ENCODE measurements around the gene ZNHIT1.

Gene ZNHIT1

DNA sequence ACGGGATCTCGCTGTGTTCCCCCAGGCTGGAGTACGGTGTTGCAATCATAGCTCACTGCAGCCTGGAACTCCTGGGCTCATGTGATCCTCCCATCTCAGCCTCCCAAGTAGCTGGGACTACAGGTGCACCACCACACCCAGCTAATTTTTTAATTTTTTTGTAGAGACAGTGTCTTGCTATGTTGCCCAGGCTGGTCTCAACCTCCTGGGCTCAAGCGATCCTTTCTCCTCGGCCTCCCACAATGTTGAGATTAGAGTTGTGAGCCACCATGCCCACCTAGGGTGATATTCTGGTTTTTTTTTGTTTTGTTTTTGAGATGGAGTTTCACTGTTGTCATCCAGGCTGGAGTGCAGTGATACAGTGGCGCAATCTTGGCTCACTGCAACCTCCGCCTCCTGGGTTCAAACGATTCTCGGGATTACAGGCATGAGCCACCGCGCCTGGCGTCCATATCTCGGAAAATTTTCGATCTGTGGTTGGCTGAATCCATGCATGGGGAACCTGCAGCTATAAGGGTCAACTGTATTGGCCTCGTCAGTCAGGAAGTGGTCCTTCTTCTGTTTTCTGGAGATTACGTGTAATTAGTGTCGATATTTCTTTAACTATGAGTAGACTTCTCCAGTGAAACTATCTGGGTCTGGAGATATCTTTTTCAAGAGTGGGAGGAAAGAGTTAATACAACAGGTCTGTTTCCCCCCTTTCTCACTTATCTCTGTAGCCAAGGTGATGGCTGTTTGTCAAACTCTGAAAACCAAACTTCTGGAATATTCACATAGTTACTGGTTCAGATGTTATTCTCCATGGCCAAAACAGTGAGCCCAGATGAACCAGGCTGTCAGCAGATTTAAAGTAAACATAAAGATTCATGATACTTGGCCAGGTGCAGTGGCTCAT, 47.9 kb downstream of the ZNHIT1 start:
- Histone ChIP-seq H3K9ac (no peak overlapping the region), H3K27me3 (no peaks in the 10 kb centered on the region), H3K27ac (no peak overlapping the region), H3K36me3 (no peaks in the 10 kb centered on the region), H3K4me3 (no peak overlapping the region), H4K20me1 (no peaks in the 10 kb centered on the region), H3K4me1 (peaks cover 15% of the 10 kb centered on the region), H3K9me3 (no peaks in the 10 kb centered on the region), H3K4me2 (no peak overlapping the region)
- no peak for TF ChIP-seq Cebpa-rat (IDR thresholded peaks at IDR 0.05)

DNA sequence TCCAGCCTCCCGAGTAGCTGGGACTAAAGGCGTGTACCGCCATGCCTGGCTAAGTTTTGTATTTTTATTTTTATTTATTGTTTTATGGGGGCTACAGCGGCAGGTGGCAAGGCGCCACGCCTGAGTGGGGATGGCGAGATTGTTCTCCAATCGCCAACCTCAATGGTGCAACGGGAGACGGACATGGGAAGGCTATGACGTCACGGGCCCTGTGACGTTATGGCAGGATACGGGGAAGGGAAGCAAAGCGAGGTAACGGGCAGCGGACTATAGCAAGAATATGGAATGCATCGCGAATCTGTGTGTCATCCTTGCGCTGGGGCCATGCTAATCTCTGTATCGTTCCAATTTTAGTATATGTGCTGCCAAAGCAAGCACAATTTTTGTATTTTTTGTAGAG, 51.7 kb downstream of the ZNHIT1 start:
- no peak overlapping the region for H3K4me3 ChIP-seq
- peaks cover under 1% of the 10 kb centered on the region; the same call in 1 of the 2 replicates for H3K4me1 ChIP-seq
- no peaks in the 10 kb centered on the region for H3K9me3 ChIP-seq
- H3K27ac ChIP-seq, result no peak overlapping the region
- no peak overlapping the region for H3K9ac ChIP-seq
- no peaks in the 10 kb centered on the region for H4K20me1 ChIP-seq
- H3K36me3 ChIP-seq, result no peaks in the 10 kb centered on the region
- H3K27me3 ChIP-seq, result no peaks in the 10 kb centered on the region
- no peak for TF ChIP-seq Cebpa-rat (IDR thresholded peaks at IDR 0.05)
- H3K4me2 ChIP-seq, result no peak overlapping the region

- H3K36me3 ChIP-seq, result no peaks in the 10 kb centered on the region
- no peak overlapping the region for H3K9ac ChIP-seq
- no peaks in the 10 kb centered on the region for H3K9me3 ChIP-seq
- no peak overlapping the region for H3K27ac ChIP-seq
- H3K4me3 ChIP-seq, result no peak overlapping the region
- TF ChIP-seq Cebpa-rat (IDR thresholded peaks at IDR 0.05), result no peak
- no peaks in the 10 kb centered on the region for H4K20me1 ChIP-seq
- no peak overlapping the region for H3K4me2 ChIP-seq
- H3K27me3 ChIP-seq, result no peaks in the 10 kb centered on the region
- H3K4me1 ChIP-seq, result no peaks in the 10 kb centered on the region
These were observed 53.1 kb downstream of the ZNHIT1 start for GRCh38 chr7:101271021-101271420.

GRCh38 chr7:101273206-101273605, 55.2 kb downstream of the ZNHIT1 start:
- H3K36me3 ChIP-seq, result no peaks in the 10 kb centered on the region
- no peaks in the 10 kb centered on the region for H4K20me1 ChIP-seq
- no peak overlapping the region for H3K4me3 ChIP-seq
- TF ChIP-seq Cebpa-rat (IDR thresholded peaks at IDR 0.05), result no peak
- H3K9me3 ChIP-seq, result no peaks in the 10 kb centered on the region
- no peaks in the 10 kb centered on the region for H3K27me3 ChIP-seq
- H3K4me2 ChIP-seq, result no peak overlapping the region
- H3K4me1 ChIP-seq, result peaks cover under 1% of the 10 kb centered on the region; the same call in 1 of the 2 replicates
- H3K27ac ChIP-seq, result no peak overlapping the region
- H3K9ac ChIP-seq, result no peak overlapping the region

All from BLaER1 (cell line).